SH-SY5Y (cell line): ENCODE measurements around the gene MYBPC1.

ENCODE experiments used
- GATA2 ChIP-seq: IDR thresholded peaks from 2 replicates; pipeline ENCODE4 v1.6.1; 2011; ENCODE audit warnings: mild to moderate bottlenecking, low read depth, low read length
- GATA3 ChIP-seq: IDR thresholded peaks from 2 replicates; pipeline ENCODE4 v1.6.1; 2011; ENCODE audit warnings: low read depth, mild to moderate bottlenecking, low read length, moderate library complexity

DNA sequence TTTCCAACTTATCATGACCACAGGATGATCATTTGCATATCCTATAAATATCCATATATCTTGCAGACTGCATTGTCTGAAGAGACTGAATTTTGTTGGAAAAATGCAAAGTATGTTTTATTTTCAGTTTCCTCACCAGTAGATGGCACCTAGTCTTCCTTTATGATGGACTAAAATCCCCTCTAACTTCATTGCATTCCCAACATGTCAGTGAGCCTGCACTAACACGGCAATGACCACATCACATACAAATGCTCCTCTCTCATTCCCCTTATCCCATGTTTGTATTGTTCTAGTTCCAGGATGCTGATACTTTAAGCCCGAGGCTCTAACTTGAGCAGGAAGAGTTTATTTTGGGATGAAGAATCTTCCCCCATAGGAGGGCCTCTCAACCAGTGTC is 24.7 kb upstream of the MYBPC1 start:
- TF ChIP-seq GATA2: no peak
- no peak for TF ChIP-seq GATA3
